Large intestine (tissue), 3 donors: ENCODE data around the gene LGMN. TPM values are rescaled to one million over a fixed set of nuclear protein-coding genes. Genes with fewer than 3 reads are reported as not detected.

Experiments used
- DNase-seq, 2 donors: peaks; one replicate each; pipeline versions ENCODE4 v3.0.0 to v3.0.0-alpha.2; 2013
- H3K27ac ChIP-seq: one replicate; pipeline ENCODE4 v1.5.1; 2013; ENCODE audit warnings: low read length
- H3K27me3 ChIP-seq: 2 replicates; pipeline ENCODE4 v1.6.1; 2013; ENCODE audit warnings: low read length; ENCODE audit not compliant: control insufficient read depth, insufficient read depth
- H3K36me3 ChIP-seq: 2 replicates; pipeline ENCODE4 v1.6.1; 2013; ENCODE audit warnings: low read length; ENCODE audit not compliant: control insufficient read depth, insufficient read depth
- H3K4me1 ChIP-seq: one replicate; pipeline ENCODE4 v1.6.1; 2013; ENCODE audit warnings: low read length; ENCODE audit not compliant: control insufficient read depth, insufficient read depth
- H3K4me3 ChIP-seq: one replicate; pipeline ENCODE4 v1.5.1; 2013; ENCODE audit warnings: low read length
- H3K9me3 ChIP-seq: one replicate; pipeline ENCODE4 v1.6.1; 2013; ENCODE audit warnings: mild to moderate bottlenecking, low read depth, low read length, moderate library complexity; ENCODE audit not compliant: control insufficient read depth
- WGBS: methylation state at CpG from one replicate; pipeline ENCODE4 v1.1.5; 2013; ENCODE audit warnings: low lambda C conversion rate; ENCODE audit not compliant: insufficient coverage; 5-methylcytosine and 5-hydroxymethylcytosine counted together
- polyA plus RNA-seq: library from polyadenylated mRNA; unstranded; fragments of 120-200 nt; gene quantifications from one replicate; pipeline ENCODE4 v1.2.1, GENCODE V29; 2013

The LGMN gene
- polyA plus RNA-seq, 1 donor = 269 TPM

DNA sequence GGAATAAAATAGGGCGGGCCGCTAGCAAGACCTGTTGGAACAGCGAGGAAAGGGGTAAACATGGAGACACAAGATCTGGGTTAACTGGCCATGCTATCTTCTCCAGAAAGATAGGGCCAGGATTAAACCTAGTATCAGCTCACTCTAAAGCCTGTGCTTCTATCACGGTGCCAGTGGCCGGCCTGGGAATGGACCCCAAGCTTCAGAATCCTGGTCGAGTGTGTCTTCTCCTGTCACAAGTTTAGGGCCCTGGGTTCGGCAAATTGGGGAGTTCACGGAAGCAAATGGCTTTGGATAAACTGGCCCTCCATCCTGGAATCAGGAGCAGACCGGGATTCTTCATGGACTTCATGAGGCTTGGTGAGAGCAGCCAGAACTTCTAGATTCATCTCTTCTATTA, 82.2 kb downstream of the LGMN start:
- H3K4me1 ChIP-seq = no peaks in the 10 kb centered on the region
- WGBS = no CpG with 5 or more reads among the region's 9 CpGs
- no peak for DNase-seq
- peaks cover 20% of the 10 kb centered on the region for H3K36me3 ChIP-seq
- H3K27me3 ChIP-seq = no peaks in the 10 kb centered on the region
- no peaks in the 10 kb centered on the region for H3K9me3 ChIP-seq
- no peak overlapping the region for H3K27ac ChIP-seq
- H3K4me3 ChIP-seq = no peak overlapping the region

DNA sequence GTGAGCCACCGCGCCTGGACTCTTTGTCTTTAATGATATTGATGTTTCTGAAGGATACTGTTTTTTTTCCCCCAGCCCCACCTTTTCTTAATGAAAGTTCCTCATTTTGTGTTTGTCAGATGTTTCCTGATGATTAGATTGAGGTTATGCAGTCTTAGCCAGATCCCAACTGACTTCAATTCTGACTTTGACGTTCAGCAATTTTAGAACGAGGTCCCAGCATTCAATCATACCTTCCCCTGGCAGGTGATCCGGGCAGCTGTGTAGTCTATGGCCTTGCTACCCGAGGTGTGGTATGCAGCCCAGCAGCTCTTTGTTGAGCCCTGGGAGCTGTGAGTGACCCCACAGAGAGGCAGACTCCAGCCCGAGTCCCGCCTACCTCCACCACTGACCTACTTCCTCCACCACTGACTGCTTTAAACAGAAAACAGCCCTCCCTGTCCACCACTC, 82.7 kb downstream of the LGMN start:
- Histone ChIP-seq H3K4me1 (no peaks in the 10 kb centered on the region), H3K4me3 (no peak overlapping the region), H3K36me3 (peaks cover 25% of the 10 kb centered on the region), H3K9me3 (no peaks in the 10 kb centered on the region), H3K27me3 (no peaks in the 10 kb centered on the region), H3K27ac (no peak overlapping the region)
- no CpG with 5 or more reads among the region's 8 CpGs for WGBS
- DNase-seq = no peak

- Histone ChIP-seq H3K27me3 (no peaks in the 10 kb centered on the region), H3K36me3 (peaks cover 43% of the 10 kb centered on the region), H3K27ac (no peak overlapping the region), H3K9me3 (no peaks in the 10 kb centered on the region), H3K4me1 (no peaks in the 10 kb centered on the region), H3K4me3 (no peak overlapping the region)
- WGBS = 100% methylated on average over 1 of the region's 7 CpGs
- no peak for DNase-seq
Observed at GRCh38 chr14:92663049-92663448, 85.4 kb downstream of the LGMN start.

DNA sequence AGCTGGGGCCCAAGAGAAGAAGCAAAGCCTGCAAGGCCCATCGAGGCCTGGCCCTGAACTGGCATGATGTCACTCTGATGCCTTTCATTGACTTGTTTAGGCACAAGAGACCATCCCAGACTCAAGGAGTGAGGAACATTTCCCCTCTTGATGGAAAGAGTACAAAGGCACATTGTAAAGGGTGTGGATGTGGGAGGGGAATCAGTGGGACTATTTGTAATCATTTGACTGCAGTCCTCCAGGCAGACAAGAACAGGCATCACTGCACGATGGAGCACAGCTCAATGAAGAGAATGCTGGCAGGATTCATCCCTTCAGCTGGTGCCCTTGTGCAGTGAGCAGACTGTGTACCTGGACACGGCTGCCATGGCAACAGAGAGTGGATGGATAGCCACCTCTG, 87.9 kb downstream of the LGMN start:
- H3K27ac ChIP-seq = no peak overlapping the region
- peaks cover 44% of the 10 kb centered on the region for H3K36me3 ChIP-seq
- no CpG with 5 or more reads among the region's 3 CpGs for WGBS
- H3K4me3 ChIP-seq = no peak overlapping the region
- H3K9me3 ChIP-seq = no peaks in the 10 kb centered on the region
- no peaks in the 10 kb centered on the region for H3K4me1 ChIP-seq
- DNase-seq = no peak
- H3K27me3 ChIP-seq = no peaks in the 10 kb centered on the region

GRCh38 chr14:92659765-92660561, 88.5 kb downstream of the LGMN start:
- Histone ChIP-seq H3K36me3 (peaks cover 45% of the 10 kb centered on the region), H3K27me3 (no peaks in the 10 kb centered on the region), H3K4me1 (no peaks in the 10 kb centered on the region), H3K4me3 (no peak overlapping the region), H3K9me3 (no peaks in the 10 kb centered on the region), H3K27ac (no peak overlapping the region)
- WGBS = no CpG with 5 or more reads among the region's 11 CpGs
- no peak for DNase-seq

GRCh38 chr14:92658684-92659083, 89.7 kb downstream of the LGMN start:
- Histone ChIP-seq H3K27ac (no peak overlapping the region), H3K36me3 (peaks cover 47% of the 10 kb centered on the region), H3K27me3 (no peaks in the 10 kb centered on the region)

GRCh38 chr14:92658160-92658559, 90.3 kb downstream of the LGMN start:
- no peaks in the 10 kb centered on the region for H3K27me3 ChIP-seq
- H3K9me3 ChIP-seq = no peaks in the 10 kb centered on the region
- no peak overlapping the region for H3K27ac ChIP-seq
- no peak for DNase-seq
- 100% methylated on average over 1 of the region's 13 CpGs for WGBS
- no peaks in the 10 kb centered on the region for H3K4me1 ChIP-seq
- H3K36me3 ChIP-seq = peaks cover 43% of the 10 kb centered on the region
- no peak overlapping the region for H3K4me3 ChIP-seq

More at GRCh38 chr14:92658684-92659083, 89.7 kb downstream of the LGMN start:
- H3K4me3 ChIP-seq = no peak overlapping the region
- no peaks in the 10 kb centered on the region for H3K4me1 ChIP-seq
- no peak for DNase-seq
- no peaks in the 10 kb centered on the region for H3K9me3 ChIP-seq

- H3K27me3 ChIP-seq = no peaks in the 10 kb centered on the region
- no peak overlapping the region for H3K4me3 ChIP-seq
- no peak overlapping the region for H3K27ac ChIP-seq
- H3K9me3 ChIP-seq = no peaks in the 10 kb centered on the region
- no peak for DNase-seq
- WGBS = 70% methylated on average over 2 of the region's 13 CpGs
- H3K4me1 ChIP-seq = no peaks in the 10 kb centered on the region
- peaks cover 47% of the 10 kb centered on the region for H3K36me3 ChIP-seq
Observed at GRCh38 chr14:92657457-92658142, 90.8 kb downstream of the LGMN start.

DNA sequence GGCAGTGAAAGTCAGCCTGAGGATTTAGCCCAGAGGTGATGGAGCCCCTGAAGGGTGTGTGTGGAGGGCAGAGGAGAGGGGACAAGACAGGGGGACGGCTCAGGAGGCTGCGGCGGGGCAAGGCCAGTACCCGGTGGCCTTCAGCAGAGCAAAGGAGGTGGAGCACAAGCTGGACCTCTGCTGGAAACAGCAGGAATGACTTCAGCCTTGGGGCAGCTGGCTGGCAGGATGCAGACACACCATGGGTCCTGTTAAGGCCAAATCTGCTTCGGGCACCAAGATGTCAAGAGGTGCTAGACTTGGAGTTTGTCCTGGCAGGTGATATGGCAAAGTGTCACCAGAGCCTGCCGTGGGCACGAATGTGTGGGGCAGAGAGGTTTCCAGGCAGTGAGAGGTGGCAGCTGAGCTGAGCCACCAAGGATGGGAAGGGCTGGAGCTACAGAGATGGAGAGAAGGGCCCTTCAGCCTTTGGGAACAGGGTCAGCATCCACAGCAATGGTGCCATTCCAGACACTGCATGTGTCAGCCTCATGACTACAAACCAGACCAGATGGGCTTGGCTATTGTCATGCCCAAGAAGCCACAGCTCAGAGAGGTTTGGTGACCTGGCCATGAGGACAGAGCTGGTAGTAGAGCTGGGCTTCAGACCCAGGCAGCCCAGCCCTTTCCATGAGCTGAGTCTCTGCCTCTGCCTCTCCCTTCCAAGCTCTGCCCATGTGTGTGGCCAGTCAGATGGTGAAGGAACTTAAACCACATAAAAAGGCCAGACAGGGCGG, 91.9 kb downstream of the LGMN start:
- H3K9me3 ChIP-seq = no peaks in the 10 kb centered on the region
- no CpG with 5 or more reads among the region's 8 CpGs for WGBS
- H3K4me3 ChIP-seq = no peak overlapping the region
- no peak overlapping the region for H3K27ac ChIP-seq
- DNase-seq = no peak
- peaks cover 46% of the 10 kb centered on the region for H3K36me3 ChIP-seq
- no peaks in the 10 kb centered on the region for H3K4me1 ChIP-seq
- no peaks in the 10 kb centered on the region for H3K27me3 ChIP-seq

- Histone ChIP-seq H3K27me3 (no peaks in the 10 kb centered on the region), H3K36me3 (peaks cover 39% of the 10 kb centered on the region), H3K27ac (no peak overlapping the region), H3K9me3 (no peaks in the 10 kb centered on the region), H3K4me1 (no peaks in the 10 kb centered on the region), H3K4me3 (no peak overlapping the region)
- no peak for DNase-seq
- WGBS = 95% methylated on average over 3 of the region's 13 CpGs
Observed at GRCh38 chr14:92655419-92656201, 92.8 kb downstream of the LGMN start.
